H1 (cell line): Measurements from ENCODE around the gene KCNK7. TPM values are rescaled to one million over a fixed set of nuclear protein-coding genes. Genes with fewer than 3 reads are reported as not detected.

ENCODE experiments used
- EP300 ChIP-seq, 2 experiments: IDR thresholded peaks; 1 replicate in 1 of 2; 2 replicates in 1 of 2; pipeline ENCODE4 v1.6.1; 2011 to 2012; ENCODE audit warnings: low read depth in 2 of 2, low read length in 2 of 2, mild to moderate bottlenecking in 2 of 2, borderline replicate concordance in 1 of 2, inconsistent platforms in 1 of 2, moderate library complexity in 1 of 2
- polyA plus RNA-seq, 7 experiments: library from polyadenylated mRNA; depleted of rRNA in 3 of 7; stranded (reverse) in 5 of 7; unstranded in 2 of 7; fragments of >200 nt in 5 of 7; fragments of 200-250 nt in 2 of 7; gene quantifications; 1 replicate in 5 of 7; 2 replicates in 1 of 7; 4 replicates in 1 of 7; pipeline versions ENCODE4 v1.2.1 to v1.2.3, GENCODE V29; 2011 to 2013; ENCODE audit warnings: missing spikeins in 2 of 7, mixed read lengths in 2 of 7
- total RNA-seq: library from RNA; stranded (reverse); fragmentation: NEBNext Ultra II Directional; extraction: Animal tissue kit (Norgen Biotek cat#: 25700); gene quantifications from 2 replicates; pipeline ENCODE4 v1.2.1, GENCODE V29; 2021

The KCNK7 gene
- total and polyA plus RNA-seq, 2 of the 8 experiments (the other 6 are each of a cell fraction or from before 2014, with no cell fraction given) = 0.74 to 1.0 TPM

DNA sequence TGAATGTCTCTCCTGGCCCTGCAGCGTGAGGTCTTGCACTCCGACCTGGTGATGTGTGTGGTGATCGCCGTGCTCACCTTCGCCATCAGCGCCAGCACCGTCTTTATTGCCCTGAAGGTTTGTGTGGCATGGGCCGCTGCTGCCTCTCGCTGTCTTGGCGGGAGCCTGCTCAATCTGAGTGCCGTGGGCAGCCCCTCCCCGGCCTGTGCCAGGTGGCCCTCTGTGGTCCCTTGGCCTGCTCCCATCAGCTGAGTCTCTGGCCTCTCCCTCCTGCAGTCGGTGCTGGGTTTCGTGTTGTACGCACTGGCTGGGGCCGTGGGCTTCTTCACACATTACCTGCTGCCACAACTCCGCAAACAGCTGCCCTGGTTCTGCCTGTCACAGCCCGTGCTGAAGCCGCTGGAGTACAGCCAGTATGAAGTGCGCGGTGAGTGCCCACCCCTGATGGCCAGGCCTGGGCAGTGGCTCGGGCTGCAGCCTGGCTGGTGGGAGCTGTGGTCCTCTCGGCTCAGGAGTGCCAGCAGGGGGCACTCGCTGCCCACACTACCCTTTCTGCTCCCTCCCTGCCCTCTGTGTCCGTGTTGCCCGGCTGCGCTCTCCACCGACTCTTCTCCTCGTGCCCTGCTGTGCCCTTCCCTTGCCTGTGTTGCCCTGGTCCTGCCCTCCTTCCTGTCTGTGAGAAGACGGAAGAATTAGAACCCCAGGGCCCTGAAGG lies 30.2 kb upstream of the KCNK7 start (continued):
- TF ChIP-seq EP300 (IDR thresholded peaks at IDR 0.05; ENCODE audit: borderline replicate concordance in 1 of 2, low read depth in 2 of 2, low read length in 2 of 2) = no peak
